ENCODE data around the gene TRPV5.

Gene TRPV5

GRCh38 chr7:142884286-142884640, 49.3 kb downstream of the TRPV5 start:
- no peak for DNase-seq

- no peak for DNase-seq
Observed at GRCh38 chr7:142883571-142884285, 49.8 kb downstream of the TRPV5 start.

- no peak for DNase-seq
Observed at GRCh38 chr7:142883145-142883544, 50.4 kb downstream of the TRPV5 start.

GRCh38 chr7:142882338-142882678, 51.2 kb downstream of the TRPV5 start:
- DNase-seq, result no peak

DNA sequence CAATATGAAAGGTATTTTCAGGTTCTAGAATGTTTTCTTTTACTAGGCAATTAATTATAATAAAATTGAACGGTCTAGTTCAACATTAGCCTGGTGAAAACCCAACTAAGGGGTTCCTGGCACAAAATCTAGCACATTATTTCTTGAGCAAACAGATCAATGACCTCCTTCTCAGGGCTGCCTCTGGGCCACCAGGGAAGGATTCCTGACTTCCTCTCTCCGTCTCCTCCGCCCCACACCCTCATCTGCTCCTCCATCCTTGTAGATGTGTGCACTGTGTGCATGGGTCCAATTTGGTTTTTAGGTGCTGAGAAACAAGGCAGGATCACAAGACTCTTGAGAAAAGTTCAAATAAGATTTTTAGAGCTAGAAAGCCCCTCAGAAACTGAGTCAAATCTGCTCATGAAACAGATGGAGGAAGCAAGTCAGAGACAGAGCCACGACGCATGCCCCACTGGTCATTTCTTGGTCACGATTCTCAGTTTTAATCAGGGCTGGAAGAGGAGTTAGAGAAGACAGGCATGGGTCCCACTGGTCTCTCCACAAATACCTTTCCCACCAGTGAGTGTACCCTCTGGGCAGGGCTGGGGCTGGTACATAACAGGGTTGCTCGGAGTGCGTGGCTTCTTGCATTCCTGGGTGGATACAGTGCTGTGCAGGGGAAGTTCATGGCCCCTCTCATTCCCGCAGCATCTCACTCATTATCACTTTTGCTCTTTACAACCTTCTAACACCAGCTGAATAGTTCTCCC, 51.8 kb downstream of the TRPV5 start:
- DNase-seq, result no peak

DNA sequence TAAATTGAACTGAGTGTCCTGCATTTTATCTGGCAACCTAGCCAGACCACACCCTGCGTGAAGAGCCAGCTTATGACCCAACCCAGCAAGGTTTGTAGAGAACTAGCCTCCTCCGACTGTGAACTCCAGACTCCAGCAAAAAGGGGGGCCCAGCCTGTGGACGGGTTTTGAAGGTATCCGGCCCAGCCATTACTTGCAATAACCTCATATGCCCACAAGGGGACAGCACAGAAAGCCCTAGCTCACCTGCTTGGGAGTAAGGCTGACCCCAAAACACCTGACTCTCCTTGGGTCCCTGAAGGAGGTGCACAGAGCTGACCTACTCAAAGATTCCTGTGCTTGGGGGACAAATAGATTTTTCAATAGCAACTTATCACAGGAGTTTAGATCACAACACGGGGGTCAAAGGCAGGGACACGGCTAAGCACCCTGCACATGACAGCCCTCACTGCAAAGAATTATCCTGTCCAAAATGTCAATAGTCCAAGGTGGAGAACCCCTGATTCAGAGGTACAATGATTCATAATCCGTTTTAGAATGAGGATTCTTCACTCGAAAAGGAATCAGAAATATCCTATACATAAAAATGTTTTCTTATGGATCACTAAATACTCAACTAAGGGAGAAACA, 52.6 kb downstream of the TRPV5 start:
- peak; percentile 48 for DNase-seq

- DNase-seq, result no peak
Observed at GRCh38 chr7:142879060-142879459, 54.5 kb downstream of the TRPV5 start.

GRCh38 chr7:142878315-142878714, 55.2 kb downstream of the TRPV5 start:
- no peak for DNase-seq

GRCh38 chr7:142876991-142877910, 56.3 kb downstream of the TRPV5 start:
- DNase-seq, result no peak

- DNase-seq, result no peak
Observed at GRCh38 chr7:142876236-142876960, 57.1 kb downstream of the TRPV5 start.

DNA sequence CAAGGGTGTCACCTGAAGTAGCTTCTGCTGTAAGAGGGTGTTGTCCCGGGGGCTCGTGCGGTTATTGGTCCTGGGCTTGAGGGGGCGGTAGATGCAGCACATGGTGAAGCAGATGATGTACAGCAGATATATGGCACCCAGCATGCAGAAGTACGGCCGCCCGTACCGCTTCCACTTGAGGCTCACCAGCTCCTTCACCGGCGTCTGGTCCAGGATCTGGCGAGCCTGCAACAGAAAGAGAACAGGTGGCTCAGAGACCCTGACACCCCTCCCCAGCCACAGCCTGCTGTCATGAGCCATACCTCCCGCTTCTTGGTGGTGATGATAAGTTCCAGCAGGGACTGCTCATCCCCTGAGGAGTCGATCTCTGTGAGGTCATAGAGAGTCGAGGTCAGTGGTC, 58.1 kb downstream of the TRPV5 start:
- no peak for DNase-seq

- no peak for DNase-seq
Observed at GRCh38 chr7:142874837-142875236, 58.7 kb downstream of the TRPV5 start.

- no peak for DNase-seq
Observed at GRCh38 chr7:142874409-142874808, 59.1 kb downstream of the TRPV5 start.

- DNase-seq, result no peak
Observed at GRCh38 chr7:142873871-142874270, 59.7 kb downstream of the TRPV5 start.

DNA sequence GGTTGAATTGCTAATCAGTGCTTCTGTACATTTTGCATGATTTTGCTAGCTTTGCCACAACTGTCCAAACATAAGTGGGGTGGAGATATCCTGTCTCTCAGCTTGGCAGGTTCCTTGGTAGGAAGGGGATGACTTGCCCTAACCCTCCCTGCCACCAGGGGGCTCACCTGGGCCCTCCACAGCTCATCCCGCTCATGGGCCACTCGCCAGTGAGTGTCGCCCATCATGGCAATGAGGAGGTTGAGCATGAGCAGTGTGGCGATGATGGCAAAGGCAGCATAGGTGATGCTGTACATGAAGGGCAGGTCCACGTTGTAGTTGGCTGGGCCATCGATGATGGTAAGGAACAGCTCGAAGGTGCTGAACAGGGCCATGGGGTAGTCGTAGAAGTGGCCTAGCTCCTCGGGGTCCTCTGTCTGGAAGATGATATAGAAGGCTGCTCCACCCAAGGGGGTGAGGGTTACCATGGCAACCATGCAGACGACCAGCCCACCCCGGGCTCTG, 60.2 kb downstream of the TRPV5 start:
- peak; percentile 53 for DNase-seq

DNA sequence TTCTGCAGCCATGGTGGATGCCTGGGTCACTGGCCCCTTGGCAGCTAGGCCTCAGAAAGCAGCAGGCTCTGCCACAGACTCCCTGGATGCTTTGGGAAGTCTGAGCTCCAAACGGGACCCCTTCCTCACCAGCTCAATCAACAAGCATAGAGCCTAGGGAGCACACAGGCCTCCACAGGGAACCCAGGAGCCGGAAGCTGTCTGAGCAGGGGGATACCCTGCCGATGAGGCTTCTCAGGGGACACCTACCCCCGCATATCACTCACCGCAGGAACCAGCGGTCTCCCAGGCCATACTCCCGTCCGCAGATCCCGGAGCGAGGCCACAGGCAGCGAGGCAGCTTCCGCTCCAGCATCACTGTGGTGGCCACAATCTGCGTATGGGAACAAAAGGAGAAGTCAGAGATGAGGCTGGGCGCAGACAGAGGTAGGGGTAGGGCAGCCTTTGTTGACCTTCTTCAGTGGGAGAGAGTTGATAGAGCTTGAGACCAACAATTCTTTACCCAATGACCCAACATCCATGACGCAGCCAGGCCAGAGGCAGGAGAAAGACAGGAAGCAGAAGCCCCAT, 61.4 kb downstream of the TRPV5 start:
- no peak for DNase-seq

- DNase-seq, result no peak
Observed at GRCh38 chr7:142871260-142872105, 62.1 kb downstream of the TRPV5 start.

- no peak for DNase-seq
Observed at GRCh38 chr7:142870566-142871259, 62.8 kb downstream of the TRPV5 start.

DNA sequence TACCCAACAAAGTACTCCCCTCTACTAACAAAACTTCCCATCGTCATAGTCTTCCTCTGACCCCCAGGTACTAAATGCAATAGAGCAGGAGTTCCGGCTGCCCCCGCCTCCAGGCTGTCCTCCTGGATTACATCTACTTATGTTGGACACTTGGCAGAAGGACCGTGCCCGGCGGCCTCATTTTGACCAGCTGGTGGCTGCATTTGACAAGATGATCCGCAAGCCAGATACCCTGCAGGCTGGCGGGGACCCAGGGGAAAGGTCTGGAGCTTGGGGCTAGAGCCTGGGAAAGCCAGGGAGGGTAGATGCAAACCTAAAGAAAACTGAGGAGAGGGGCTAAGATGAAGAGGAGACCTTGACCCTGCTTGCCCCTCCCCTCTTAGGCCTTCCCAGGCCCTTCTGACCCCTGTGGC, 63.4 kb downstream of the TRPV5 start:
- no peak for DNase-seq

DNA sequence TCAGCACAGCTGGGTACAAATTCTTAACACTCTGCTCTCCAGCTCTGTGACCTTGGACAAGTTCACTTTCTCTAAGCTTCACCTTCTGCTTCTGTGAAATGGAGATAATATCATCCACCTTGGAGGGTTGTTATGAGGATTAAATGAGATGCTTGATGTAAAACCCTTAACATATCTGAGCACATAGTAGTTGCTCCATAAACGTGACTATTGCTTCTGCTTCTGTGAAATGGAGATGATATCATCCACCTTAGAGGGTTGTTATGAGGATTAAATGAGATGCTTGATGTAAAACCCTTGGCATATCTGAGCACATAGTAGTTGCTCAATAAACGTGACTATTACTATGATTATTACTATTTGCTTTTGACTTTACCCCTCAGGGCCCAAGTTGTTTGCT, 64.1 kb downstream of the TRPV5 start:
- no peak for DNase-seq
